Activated effector memory CD4-positive, alpha-beta T cell treated with anti-CD3 and anti-CD28 coated beads, Interleukin-2, amount 50 U/mL, for 16 hours (primary cell): ENCODE results near the gene HDAC4.
A peak's percentile ranks its signal among the peaks of the same experiment; 100 is the strongest.

Experiments used
- DNase-seq: peaks from one replicate; pipeline ENCODE4 v3.0.0-alpha.2; 2020

The HDAC4 gene

GRCh38 chr2:239159476-239159911 is 241.3 kb downstream of the HDAC4 start:
- peak; percentile 31 for DNase-seq

- peak; percentile 55 for DNase-seq
Observed at GRCh38 chr2:239158641-239159475, 242.0 kb downstream of the HDAC4 start.

DNA sequence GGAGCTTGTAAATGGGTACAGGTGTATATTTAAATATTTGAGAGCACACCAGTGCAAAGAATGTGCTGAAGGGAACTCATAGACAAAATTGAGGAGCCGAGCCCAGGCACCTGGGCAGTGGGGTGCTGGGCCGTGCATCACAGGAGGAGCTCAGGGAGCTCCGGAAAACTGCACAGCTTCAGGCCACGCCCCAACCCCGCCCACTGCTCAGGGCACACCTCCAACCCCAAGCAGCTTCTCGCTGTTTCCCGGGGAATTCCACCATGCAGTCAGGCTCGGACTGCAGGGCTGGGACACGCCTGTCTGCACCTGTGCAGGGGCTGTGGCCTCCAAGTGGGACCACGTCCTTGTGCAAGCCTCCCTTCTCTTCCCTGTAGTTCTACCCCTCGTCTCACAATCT is 243.0 kb downstream of the HDAC4 start:
- peak; percentile 51 for DNase-seq

- DNase-seq = peak; percentile 50
Observed at GRCh38 chr2:239157269-239157668, 243.6 kb downstream of the HDAC4 start.

DNA sequence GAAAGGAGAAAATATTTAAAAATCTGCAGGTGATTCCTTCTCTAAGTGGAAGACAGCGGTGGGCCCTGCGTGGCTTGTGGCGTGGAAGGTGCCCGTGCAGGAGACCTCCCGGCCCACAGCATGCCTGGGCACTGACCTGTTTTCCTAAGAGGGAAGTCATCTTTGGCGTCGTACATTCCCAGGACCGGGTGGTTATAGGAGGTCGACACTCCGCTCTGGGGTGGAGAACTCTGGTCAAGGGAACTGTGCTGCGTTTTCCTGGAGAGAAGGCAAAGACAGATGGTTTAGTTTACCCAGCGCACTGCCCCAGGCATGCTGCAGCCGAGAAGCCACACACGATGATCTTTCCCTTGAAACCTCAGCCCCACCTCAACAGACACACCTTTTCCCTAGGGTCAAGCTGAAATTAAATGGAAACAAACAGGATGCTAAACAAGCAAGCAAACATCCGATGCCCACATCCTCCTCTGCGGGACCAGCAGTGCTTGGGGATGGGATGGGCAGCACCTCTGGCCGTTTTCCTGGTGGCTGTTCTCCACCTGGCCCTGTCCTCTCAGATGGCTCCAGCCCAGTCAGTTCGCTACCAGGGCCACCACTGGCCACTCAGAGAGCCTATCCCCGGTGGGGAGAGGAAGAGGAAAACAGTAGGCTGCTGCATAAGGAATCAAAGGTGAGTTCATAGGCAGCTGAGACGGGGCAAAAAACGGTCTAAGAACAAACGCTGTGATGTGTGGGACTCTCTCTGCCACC is 244.1 kb downstream of the HDAC4 start:
- peak; percentile 56 for DNase-seq

DNA sequence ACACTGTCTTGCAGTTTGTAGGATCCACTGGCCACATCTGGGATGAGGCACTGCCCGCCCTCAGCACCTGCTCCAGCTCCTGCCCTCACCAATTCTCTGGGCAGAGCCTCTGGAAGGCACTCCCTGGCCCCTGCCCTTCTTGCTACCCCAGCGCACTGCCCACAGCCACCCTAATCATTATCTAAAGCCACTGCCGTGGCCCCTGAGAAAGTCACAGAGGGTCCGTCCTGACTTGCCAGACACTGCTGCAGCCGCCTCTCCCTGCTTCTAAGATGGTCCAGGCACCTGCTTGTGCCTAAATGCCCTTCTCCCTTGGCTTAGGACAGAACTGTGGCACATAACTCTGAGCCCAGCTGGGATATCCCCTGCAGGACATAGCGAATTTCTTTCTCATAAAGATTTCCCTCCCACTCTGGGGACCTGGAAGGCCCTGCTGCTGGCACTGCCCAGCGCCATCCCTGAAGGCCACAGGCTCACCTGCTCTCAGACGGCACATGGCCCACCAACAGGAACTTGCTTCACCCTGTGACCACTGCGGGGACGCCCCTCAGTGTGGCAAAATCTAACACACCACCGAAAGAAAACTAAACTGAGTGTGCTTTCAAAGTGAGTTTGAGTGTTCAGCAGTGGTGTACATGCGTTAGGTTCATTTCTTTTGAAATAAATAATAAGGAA is 244.9 kb downstream of the HDAC4 start:
- DNase-seq = peak; percentile 45

DNA sequence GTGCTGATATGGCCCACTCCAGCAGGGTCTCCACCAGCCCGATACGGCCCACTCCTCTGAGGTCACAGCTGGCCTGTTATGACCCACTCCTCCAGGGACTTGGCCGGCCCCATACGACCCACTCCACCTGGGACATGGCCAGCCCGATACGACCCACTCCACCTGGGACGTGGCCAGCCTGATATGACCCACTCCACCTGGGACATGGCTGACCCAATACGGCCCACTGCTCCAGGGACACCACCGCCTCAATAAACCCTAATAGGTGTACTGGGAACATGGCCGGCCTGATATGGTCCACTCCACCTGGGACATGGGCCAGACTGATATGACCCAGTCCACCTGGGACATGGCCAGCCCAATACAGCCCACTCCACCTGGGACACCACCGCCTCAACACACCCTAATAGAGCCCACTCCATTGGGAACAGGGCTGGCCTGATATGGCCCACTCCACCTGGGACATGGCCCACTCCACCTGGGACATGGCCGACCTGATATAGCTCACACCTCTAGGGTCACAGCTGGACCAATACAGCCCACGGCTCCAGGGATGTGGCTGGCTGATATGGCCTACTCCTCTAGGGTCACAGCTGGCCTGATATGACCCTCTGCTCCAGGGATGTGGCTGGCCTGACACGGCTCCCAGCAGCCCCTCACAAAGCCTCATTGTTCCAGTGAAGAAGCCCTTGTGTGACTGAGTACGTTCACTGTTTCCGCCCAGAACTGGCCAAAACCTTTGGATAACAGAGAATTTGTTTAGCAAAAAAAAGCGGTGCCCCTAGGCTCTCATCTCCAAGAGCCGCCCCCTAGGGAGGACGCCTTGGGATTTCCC is 245.6 kb downstream of the HDAC4 start:
- DNase-seq = peak; percentile 44

GRCh38 chr2:239153806-239154591 is 246.8 kb downstream of the HDAC4 start:
- DNase-seq = peak; percentile 54

- DNase-seq = peak; percentile 10
Observed at GRCh38 chr2:239152916-239153305, 247.9 kb downstream of the HDAC4 start.

GRCh38 chr2:239152239-239152915 is 248.4 kb downstream of the HDAC4 start:
- DNase-seq = peak; percentile 34

GRCh38 chr2:239151201-239152131 is 249.4 kb downstream of the HDAC4 start:
- DNase-seq = peak; percentile 47

GRCh38 chr2:239150125-239151011 is 250.5 kb downstream of the HDAC4 start:
- peak; percentile 67 for DNase-seq

DNA sequence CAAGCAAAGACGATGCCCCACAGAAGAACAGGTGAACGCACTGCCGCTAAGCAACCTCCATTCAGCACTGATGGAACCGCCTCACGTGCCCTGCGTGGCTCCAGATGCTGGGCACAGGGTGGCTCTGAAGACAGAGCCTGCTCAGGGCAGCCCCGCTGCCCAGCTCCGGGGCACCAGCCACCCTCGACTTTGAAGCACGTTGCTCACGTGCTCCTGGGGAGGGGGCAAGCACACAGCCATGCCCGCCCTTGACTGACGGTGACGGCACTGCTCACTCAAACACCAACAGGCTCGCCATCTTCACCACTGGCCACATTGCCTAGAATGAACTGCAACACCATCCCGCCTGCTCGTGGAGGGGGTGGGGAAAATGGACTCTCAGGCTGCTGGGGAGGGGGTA is 251.3 kb downstream of the HDAC4 start:
- peak; percentile 54 for DNase-seq

GRCh38 chr2:239148495-239149200 is 252.2 kb downstream of the HDAC4 start:
- peak; percentile 49 for DNase-seq

DNA sequence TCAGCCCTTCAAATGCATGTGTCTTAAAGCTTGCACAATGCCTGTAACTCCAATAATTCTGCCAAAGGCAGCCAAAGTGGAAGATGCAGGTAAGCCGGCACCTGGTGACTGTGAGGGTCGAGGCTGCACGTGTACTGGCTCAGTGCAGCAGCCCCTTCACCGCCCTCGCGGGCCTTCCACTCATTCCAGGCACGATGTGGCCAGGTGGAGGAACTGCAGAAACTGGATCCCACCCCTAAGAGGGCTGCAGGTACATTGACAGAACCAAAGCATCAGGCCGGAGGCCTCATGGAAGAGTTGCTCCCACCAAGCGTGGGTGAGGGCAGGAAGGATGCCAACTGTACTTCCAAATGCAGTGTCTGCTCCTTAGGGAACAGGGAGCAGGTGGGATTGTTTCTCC is 253.4 kb downstream of the HDAC4 start:
- peak; percentile 55 for DNase-seq

GRCh38 chr2:239146741-239147181 is 254.1 kb downstream of the HDAC4 start:
- DNase-seq = no peak

DNA sequence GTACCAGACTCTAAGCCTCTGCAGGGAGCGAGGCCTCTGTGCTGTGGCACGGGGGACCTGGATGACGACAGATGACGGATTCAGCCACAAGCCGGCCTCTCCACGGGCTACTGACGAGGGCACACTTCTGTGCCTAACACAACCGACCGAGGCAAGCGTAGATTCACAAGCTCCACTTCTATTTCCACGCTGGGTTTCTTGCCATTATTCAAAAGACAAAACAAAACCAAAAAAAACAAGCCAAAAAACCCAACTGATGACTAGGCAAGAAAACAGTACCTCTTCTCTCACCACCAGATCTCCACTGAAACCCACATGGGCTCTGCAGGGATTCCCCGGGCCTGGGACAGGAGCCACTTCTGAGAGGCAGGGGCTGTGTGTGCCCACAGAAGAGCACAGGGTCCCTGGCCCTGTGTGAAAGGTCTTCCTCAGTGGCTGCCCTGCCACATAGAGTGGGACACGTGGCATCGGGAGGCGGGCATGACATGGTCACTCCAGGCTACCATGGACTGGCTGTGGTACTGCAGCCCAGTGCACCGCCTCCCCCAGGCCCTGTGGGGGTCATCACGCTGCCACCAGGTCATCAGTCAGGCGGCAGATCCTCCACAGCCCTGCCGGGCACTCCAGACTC is 254.7 kb downstream of the HDAC4 start:
- no peak for DNase-seq

GRCh38 chr2:239145601-239146000 is 255.2 kb downstream of the HDAC4 start:
- DNase-seq = no peak
